ENCODE results near the gene USP6NL. TPM values are rescaled to one million over a fixed set of nuclear protein-coding genes. Genes with fewer than 3 reads are reported as not detected.

The USP6NL gene
- total RNA-seq, 1 donor from 2014 or later, result 39.9 TPM

GRCh38 chr10:11578802-11579255, 32.6 kb downstream of the USP6NL start:
- no peaks in the 10 kb centered on the region for H3K27me3 Mint-ChIP-seq (ENCODE audit: insufficient read depth, low read depth)

GRCh38 chr10:11576092-11576809, 35.2 kb downstream of the USP6NL start:
- Histone ChIP-seq H3K27me3 (no peaks in the 10 kb centered on the region), H3K9me3 (ENCODE audit: low read depth) (no peaks in the 10 kb centered on the region), H3K79me2 (ENCODE audit: low read depth) (peaks cover 100% of the 10 kb centered on the region), H3K4me1 (peaks cover 13% of the 10 kb centered on the region), H2AFZ (replicated peaks) (no peak overlapping the region), H3K4me3 (no peak overlapping the region), H3F3A (ENCODE audit: low read depth) (peaks cover 10% of the 10 kb centered on the region), H3K9ac (no peak overlapping the region), H3K36me3 (no peaks in the 10 kb centered on the region), H3K27ac (no peak overlapping the region), H3K4me2 (no peak overlapping the region), H4K20me1 (ENCODE audit: low read depth) (peaks cover 70% of the 10 kb centered on the region)
- H3K9me3 Mint-ChIP-seq, result peaks cover 3% of the 10 kb centered on the region
- H3K27me3 Mint-ChIP-seq (ENCODE audit: insufficient read depth, low read depth), result no peaks in the 10 kb centered on the region
- H3K4me3 Mint-ChIP-seq, result no peak overlapping the region
- H3K4me1 Mint-ChIP-seq, result peaks cover 14% of the 10 kb centered on the region
- peaks cover 14% of the 10 kb centered on the region for H3K36me3 Mint-ChIP-seq
- H3K27ac Mint-ChIP-seq, result no peak overlapping the region
- DNase-seq (ENCODE audit: low spot score), result no peak
- TF ChIP-seq EZH2phosphoT487 (IDR thresholded peaks at IDR 0.05), result no peak
- no peak for TF ChIP-seq CTCF (IDR thresholded peaks at IDR 0.05)
- no peak for TF ChIP-seq EZH2 (IDR thresholded peaks at IDR 0.05)

More at GRCh38 chr10:11578802-11579255, 32.6 kb downstream of the USP6NL start:
- Histone ChIP-seq H3K4me1 (peaks cover 6% of the 10 kb centered on the region), H3K36me3 (no peaks in the 10 kb centered on the region), H3K27me3 (no peaks in the 10 kb centered on the region), H3K79me2 (ENCODE audit: low read depth) (peaks cover 100% of the 10 kb centered on the region), H3K4me3 (no peak overlapping the region), H2AFZ (replicated peaks) (no peak overlapping the region), H3K9me3 (ENCODE audit: low read depth) (no peaks in the 10 kb centered on the region), H3K27ac (no peak overlapping the region), H4K20me1 (ENCODE audit: low read depth) (peaks cover 49% of the 10 kb centered on the region), H3F3A (ENCODE audit: low read depth) (peaks cover 5% of the 10 kb centered on the region), H3K9ac (no peak overlapping the region), H3K4me2 (no peak overlapping the region)
- TF ChIP-seq CTCF (IDR thresholded peaks at IDR 0.05) (no peak), EZH2phosphoT487 (IDR thresholded peaks at IDR 0.05) (no peak), EZH2 (IDR thresholded peaks at IDR 0.05) (no peak)
- DNase-seq (ENCODE audit: low spot score), result no peak
- Mint-ChIP-seq H3K9me3 (peaks cover 3% of the 10 kb centered on the region), H3K36me3 (peaks cover 20% of the 10 kb centered on the region), H3K4me1 (peaks cover 6% of the 10 kb centered on the region), H3K27ac (no peak overlapping the region), H3K4me3 (no peak overlapping the region)

GRCh38 chr10:11573497-11573896, 38.0 kb downstream of the USP6NL start:
- peak overlapping the region; percentile 56 for H3K27ac ChIP-seq
- peak overlapping the region; percentile 7 for H3K4me2 ChIP-seq
- Mint-ChIP-seq H3K27ac (peak overlapping the region; percentile 16), H3K9me3 (peaks cover 3% of the 10 kb centered on the region), H3K36me3 (peaks cover 14% of the 10 kb centered on the region), H3K4me3 (no peak overlapping the region), H3K4me1 (peaks cover 14% of the 10 kb centered on the region), H3K27me3 (ENCODE audit: insufficient read depth, low read depth) (no peaks in the 10 kb centered on the region)
- H3K4me3 ChIP-seq, result no peak overlapping the region
- H3K9ac ChIP-seq, result no peak overlapping the region
- H2AFZ ChIP-seq (replicated peaks), result no peak overlapping the region
- H3K9me3 ChIP-seq (ENCODE audit: low read depth), result no peaks in the 10 kb centered on the region
- no peaks in the 10 kb centered on the region for H3K36me3 ChIP-seq
- peak; percentile 41 for DNase-seq (ENCODE audit: low spot score)
- peaks cover 66% of the 10 kb centered on the region for H4K20me1 ChIP-seq (ENCODE audit: low read depth)
- peaks cover 22% of the 10 kb centered on the region for H3K4me1 ChIP-seq
- H3K79me2 ChIP-seq (ENCODE audit: low read depth), result peaks cover 100% of the 10 kb centered on the region
- no peaks in the 10 kb centered on the region for H3K27me3 ChIP-seq
- no peak for TF ChIP-seq EZH2 (IDR thresholded peaks at IDR 0.05)
- no peak for TF ChIP-seq CTCF (IDR thresholded peaks at IDR 0.05)
- TF ChIP-seq EZH2phosphoT487 (IDR thresholded peaks at IDR 0.05), result no peak
- H3F3A ChIP-seq (ENCODE audit: low read depth), result peaks cover 10% of the 10 kb centered on the region
